ENCODE data around the gene ATF6B. TPM values are rescaled to one million over a fixed set of nuclear protein-coding genes. Genes with fewer than 3 reads are reported as not detected.

Gene ATF6B
- total and polyA plus RNA-seq, 2 of the 13 experiments (the other 11 are each of a cell fraction or from before 2014, with no cell fraction given): 18.1 to 44.0 TPM

DNA sequence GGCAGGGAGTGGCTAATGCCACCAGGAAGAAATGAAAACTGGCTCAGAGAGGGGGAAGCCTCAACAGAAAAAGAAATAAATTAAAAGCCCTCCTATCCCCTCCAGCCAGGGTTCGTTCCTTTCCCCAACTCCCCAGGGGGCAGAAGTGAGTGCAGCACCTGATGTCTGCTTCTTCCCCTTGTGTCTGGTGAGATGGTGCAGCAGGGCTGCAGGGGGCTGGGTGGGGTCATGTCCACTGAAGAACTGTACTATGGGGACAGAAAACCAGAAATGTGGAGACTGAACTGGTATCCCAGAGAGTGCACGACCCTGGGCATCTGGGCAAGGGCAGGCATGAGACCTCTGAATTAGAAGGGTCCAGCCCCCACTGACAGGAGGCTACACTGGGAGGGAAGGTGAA lies 40.3 kb upstream of the ATF6B start (continued):
- TF ChIP-seq POLR2AphosphoS5 (IDR thresholded peaks at IDR 0.05; ENCODE audit: low read depth, low read length): peak; percentile 40

DNA sequence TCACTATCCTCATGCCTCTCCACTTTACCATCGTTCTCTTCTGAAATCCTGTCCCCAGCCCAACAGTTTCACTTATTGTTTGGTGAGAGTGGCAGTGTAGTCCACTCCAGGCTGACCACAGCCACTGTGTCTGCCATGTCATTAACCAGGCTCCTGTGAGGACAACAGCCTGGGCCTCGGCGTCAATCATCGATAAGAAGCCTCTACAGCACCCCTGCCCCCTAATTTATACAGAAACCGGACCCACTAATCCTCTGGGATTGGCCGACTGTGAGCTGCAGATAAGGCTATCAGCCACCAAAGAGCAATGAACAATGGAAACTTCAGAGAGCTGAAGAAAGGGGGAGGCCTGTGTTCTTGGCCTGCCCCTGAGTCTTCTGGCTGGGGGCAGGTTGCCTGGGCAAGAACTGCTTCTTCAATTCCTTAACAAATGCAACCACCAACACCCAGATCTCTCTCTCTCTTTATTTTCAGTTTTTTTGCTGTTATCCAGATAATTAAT lies 39.8 kb upstream of the ATF6B start:
- no peak overlapping the region for H3K27ac ChIP-seq (ENCODE audit: extremely low read length, insufficient read depth, low read length)
- CTCF ChIA-PET (ENCODE audit: low intra/inter-chr PET ratio, low total read pairs): interaction anchor here (0.9 kb wide), 1 partner anchor 49 kb away, joined by 3 read pairs; no protein-coding TSS in a partner anchor
- DNase-seq (ENCODE audit: low spot score) (no peak), ATAC-seq (no peak), FAIRE-seq (no peak)
- no peaks in the 10 kb centered on the region for H4K20me1 ChIP-seq (ENCODE audit: insufficient read depth, low read length)
- POLR2A ChIA-PET: interaction anchor here (1.3 to 1.5 kb wide), 2 partner anchors 9 to 10 kb away, joined by 3 to 5 read pairs; partner anchors contain the start of gene AGPAT1
- in situ Hi-C loops (cut with HindIII; ENCODE audit: extremely low pct_ligation_motif_present, low pct_unique_long_range_greater_than_20kb) (no loop called here), intact Hi-C loops (cut with micrococcal nuclease; ENCODE audit: unreplicated experiment) (no loop called here)
- no peak overlapping the region for H3K9ac ChIP-seq (ENCODE audit: insufficient read depth, low read depth, low read length)
- peaks cover 5% of the 10 kb centered on the region for H3K4me1 ChIP-seq (ENCODE audit: insufficient read depth, low read length)
- no peak overlapping the region for H3K4me3 ChIP-seq (replicated peaks in 1 of 3; ENCODE audit: insufficient read depth in 1 of 3, low read depth in 2 of 3, low read length in 3 of 3)
- TSS peak; percentile 41 for BruUV-seq (replicated peaks)
- WGBS (ENCODE audit: low lambda C conversion rate): 89% methylated on average over 6 of the region's 6 CpGs
- no peaks in the 10 kb centered on the region for H3K27me3 ChIP-seq (ENCODE audit: control insufficient read depth in 1 of 2, insufficient read depth in 2 of 2, low read length in 2 of 2)
- peaks cover 20 to 55% of the 10 kb centered on the region in 2 experiments for H3K36me3 ChIP-seq (replicated peaks in 1 of 2; ENCODE audit: control insufficient read depth in 1 of 2, insufficient read depth in 2 of 2, low read length in 2 of 2)
- H3K79me2 ChIP-seq (ENCODE audit: insufficient read depth, low read length): peaks cover 6% of the 10 kb centered on the region
- no peak overlapping the region for H2AFZ ChIP-seq (ENCODE audit: low read length)
- H3K9me3 ChIP-seq (ENCODE audit: low read length): no peaks in the 10 kb centered on the region
- TF ChIP-seq ZBTB38 (CRISPR knock-in tag; IDR thresholded peaks at IDR 0.05): no peak
- TF ChIP-seq RBM22 (optimal IDR thresholded peaks at IDR 0.05; ENCODE audit: low read length): peak; percentile 57
- H3K4me2 ChIP-seq (ENCODE audit: low read depth, low read length): no peak overlapping the region

DNA sequence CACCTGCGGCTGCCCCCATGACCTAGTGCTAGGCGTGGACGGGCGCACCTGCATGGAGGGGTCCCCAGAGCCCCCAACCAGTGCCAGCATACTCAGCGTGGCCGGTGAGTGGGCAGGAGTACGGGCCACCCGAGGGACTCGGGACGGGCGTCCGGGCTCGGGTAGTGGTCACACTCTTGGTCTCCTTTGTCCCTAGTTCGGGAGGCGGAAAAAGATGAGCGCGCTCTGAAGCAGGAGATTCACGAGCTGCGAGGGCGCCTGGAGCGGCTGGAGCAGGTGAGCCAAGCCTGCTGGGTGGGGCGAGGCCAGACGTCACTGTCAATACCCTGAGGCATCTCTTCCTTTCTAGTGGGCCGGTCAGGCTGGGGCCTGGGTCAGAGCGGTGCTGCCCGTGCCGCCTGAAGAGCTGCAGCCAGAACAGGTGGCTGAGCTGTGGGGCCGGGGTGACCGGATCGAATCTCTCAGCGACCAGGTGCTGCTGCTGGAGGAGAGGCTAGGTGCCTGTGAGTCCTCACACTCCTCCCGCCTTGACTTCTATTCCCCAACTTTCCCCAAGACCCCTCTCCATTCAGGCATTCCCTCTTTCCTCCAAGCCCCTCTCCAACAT lies 39.2 kb upstream of the ATF6B start:
- no peak for TF ChIP-seq HDAC2 (CRISPR knock-in tag; IDR thresholded peaks at IDR 0.05)
- no peak for TF ChIP-seq ZBTB20 (CRISPR knock-in tag; IDR thresholded peaks at IDR 0.05; ENCODE audit: borderline replicate concordance, low read depth)
- peak; percentile 77 for TF ChIP-seq AGO2 (optimal IDR thresholded peaks at IDR 0.05; ENCODE audit: low read depth, low read length)
- TF ChIP-seq RBFOX2 (IDR thresholded peaks at IDR 0.05; ENCODE audit: low read depth, low read length): peak; percentile 69; the same call in 1 of the 2 replicates
- TF ChIP-seq, protein P1, sequence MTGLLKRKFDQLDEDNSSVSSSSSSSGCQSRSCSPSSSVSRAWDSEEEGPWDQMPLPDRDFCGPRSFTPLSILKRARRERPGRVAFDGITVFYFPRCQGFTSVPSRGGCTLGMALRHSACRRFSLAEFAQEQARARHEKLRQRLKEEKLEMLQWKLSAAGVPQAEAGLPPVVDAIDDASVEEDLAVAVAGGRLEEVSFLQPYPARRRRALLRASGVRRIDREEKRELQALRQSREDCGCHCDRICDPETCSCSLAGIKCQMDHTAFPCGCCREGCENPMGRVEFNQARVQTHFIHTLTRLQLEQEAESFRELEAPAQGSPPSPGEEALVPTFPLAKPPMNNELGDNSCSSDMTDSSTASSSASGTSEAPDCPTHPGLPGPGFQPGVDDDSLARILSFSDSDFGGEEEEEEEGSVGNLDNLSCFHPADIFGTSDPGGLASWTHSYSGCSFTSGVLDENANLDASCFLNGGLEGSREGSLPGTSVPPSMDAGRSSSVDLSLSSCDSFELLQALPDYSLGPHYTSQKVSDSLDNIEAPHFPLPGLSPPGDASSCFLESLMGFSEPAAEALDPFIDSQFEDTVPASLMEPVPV (CRISPR knock-in tag; IDR thresholded peaks at IDR 0.05): no peak
- Histone ChIP-seq H3K9ac (ENCODE audit: insufficient read depth, low read depth, low read length) (no peak overlapping the region), H3K36me3 (replicated peaks in 1 of 2; ENCODE audit: control insufficient read depth in 1 of 2, insufficient read depth in 2 of 2, low read length in 2 of 2) (peaks cover 20 to 60% of the 10 kb centered on the region in 2 experiments), H3K4me1 (ENCODE audit: insufficient read depth, low read length) (no peaks in the 10 kb centered on the region), H3K4me3 (replicated peaks in 1 of 3; ENCODE audit: insufficient read depth in 1 of 3, low read depth in 2 of 3, low read length in 3 of 3) (no peak overlapping the region), H3K27ac (ENCODE audit: extremely low read length, insufficient read depth, low read length) (no peak overlapping the region), H2AFZ (ENCODE audit: low read length) (no peak overlapping the region), H3K79me2 (ENCODE audit: insufficient read depth, low read length) (peaks cover under 1% of the 10 kb centered on the region), H3K4me2 (ENCODE audit: low read depth, low read length) (no peak overlapping the region), H3K27me3 (ENCODE audit: control insufficient read depth in 1 of 2, insufficient read depth in 2 of 2, low read length in 2 of 2) (no peaks in the 10 kb centered on the region), H4K20me1 (ENCODE audit: insufficient read depth, low read length) (no peaks in the 10 kb centered on the region), H3K9me3 (ENCODE audit: low read length) (no peaks in the 10 kb centered on the region)
- ATAC-seq: no peak
- CTCF ChIA-PET (ENCODE audit: low intra/inter-chr PET ratio, low total read pairs): interaction anchor here (0.9 kb wide), 1 partner anchor 48 kb away, joined by 3 read pairs; no protein-coding TSS in a partner anchor
- FAIRE-seq: no peak
- in situ Hi-C loops (cut with HindIII; ENCODE audit: extremely low pct_ligation_motif_present, low pct_unique_long_range_greater_than_20kb) (no loop called here), intact Hi-C loops (cut with micrococcal nuclease; ENCODE audit: unreplicated experiment) (no loop called here)
- WGBS (ENCODE audit: low lambda C conversion rate): 97% methylated on average over 32 of the region's 32 CpGs
- no peak for DNase-seq (ENCODE audit: low spot score)
- POLR2A ChIA-PET: interaction anchor here (1.3 to 1.5 kb wide), 2 partner anchors 9 to 10 kb away, joined by 3 to 5 read pairs; partner anchors contain the start of gene AGPAT1
- BruUV-seq (replicated peaks): no TSS peak

All from HepG2 (cell line).